Measurements from ENCODE around the gene FAM240A. TPM values are rescaled to one million over a fixed set of nuclear protein-coding genes. Genes with fewer than 3 reads are reported as not detected.

The FAM240A gene
- total RNA-seq (not detected), total RNA-seq (0 to 0.08 (median 0) reads per million in 172 experiments)
- polyA plus RNA-seq (2013, experiment 1 of 2): not detected
- not detected for polyA plus RNA-seq (2013, experiment 2 of 2)

DNA sequence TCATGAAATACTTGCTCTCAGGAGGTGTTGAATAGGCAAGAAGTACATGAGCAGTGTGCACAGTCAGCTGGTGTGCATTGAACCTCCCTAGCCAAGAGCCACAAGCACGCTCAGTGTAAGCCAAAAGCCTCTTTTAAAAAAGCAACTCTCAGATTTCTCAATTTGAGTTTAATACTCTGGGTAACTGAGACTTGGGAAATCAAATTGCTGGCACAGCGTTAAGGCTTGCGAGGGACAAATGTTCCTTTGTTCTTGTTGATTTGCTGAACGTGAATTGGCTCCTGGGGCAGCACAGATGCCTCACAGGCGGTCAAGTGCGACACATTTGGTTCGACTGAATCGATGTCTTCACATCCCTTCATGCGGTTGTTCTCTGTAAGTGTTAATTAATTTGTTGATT lies at the start of gene FAM240A:
Gene FAM240A (plus strand): TSS at position 202 of the 400 bp plus-strand sequence. CDS start 159 bp downstream, at position 361.
- no peaks in the 10 kb centered on the region for H3K9me3 ChIP-seq (ENCODE audit: control insufficient read depth in 1 of 2, insufficient read depth in 1 of 2, low read length in 2 of 2)
- TF ChIP-seq, protein P1, sequence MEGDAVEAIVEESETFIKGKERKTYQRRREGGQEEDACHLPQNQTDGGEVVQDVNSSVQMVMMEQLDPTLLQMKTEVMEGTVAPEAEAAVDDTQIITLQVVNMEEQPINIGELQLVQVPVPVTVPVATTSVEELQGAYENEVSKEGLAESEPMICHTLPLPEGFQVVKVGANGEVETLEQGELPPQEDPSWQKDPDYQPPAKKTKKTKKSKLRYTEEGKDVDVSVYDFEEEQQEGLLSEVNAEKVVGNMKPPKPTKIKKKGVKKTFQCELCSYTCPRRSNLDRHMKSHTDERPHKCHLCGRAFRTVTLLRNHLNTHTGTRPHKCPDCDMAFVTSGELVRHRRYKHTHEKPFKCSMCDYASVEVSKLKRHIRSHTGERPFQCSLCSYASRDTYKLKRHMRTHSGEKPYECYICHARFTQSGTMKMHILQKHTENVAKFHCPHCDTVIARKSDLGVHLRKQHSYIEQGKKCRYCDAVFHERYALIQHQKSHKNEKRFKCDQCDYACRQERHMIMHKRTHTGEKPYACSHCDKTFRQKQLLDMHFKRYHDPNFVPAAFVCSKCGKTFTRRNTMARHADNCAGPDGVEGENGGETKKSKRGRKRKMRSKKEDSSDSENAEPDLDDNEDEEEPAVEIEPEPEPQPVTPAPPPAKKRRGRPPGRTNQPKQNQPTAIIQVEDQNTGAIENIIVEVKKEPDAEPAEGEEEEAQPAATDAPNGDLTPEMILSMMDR (IDR thresholded peaks at IDR 0.05): no peak
- no peak within 1 kb of the TSS for H3K27ac Mint-ChIP-seq
- ATAC-seq (ENCODE audit: poor library complexity): no peak
- H3K36me3 Mint-ChIP-seq (ENCODE audit: low read depth): no peaks in the 10 kb centered on the region
- no peaks in the 10 kb centered on the region for H3K4me1 Mint-ChIP-seq (ENCODE audit: low read depth)
- POLR2A ChIA-PET: no interaction called here
- no peaks in the 10 kb centered on the region for H3K27me3 Mint-ChIP-seq
- H3K4me1 ChIP-seq (ENCODE audit: insufficient read depth, low read length): no peaks in the 10 kb centered on the region
- no peak for DNase-seq
- H3K27ac ChIP-seq (ENCODE audit: low read depth in 1 of 2, low read length in 2 of 2): no peak within 1 kb of the TSS
- H3K9me3 Mint-ChIP-seq: no peaks in the 10 kb centered on the region
- no peak within 1 kb of the TSS for H3K4me3 Mint-ChIP-seq
- peaks cover 3 to 4% of the 10 kb centered on the region in 2 experiments for H3K27me3 ChIP-seq (ENCODE audit: control insufficient read depth in 1 of 2, insufficient read depth in 2 of 2, low read length in 2 of 2)
- intact Hi-C loops (cut with DNase I, micrococcal nuclease): no loop called here
- CTCF ChIA-PET: no interaction called here
- H3K36me3 ChIP-seq (ENCODE audit: insufficient read depth, low read length): no peaks in the 10 kb centered on the region
- H3K4me3 ChIP-seq (ENCODE audit: low read length): no peak within 1 kb of the TSS

DNA sequence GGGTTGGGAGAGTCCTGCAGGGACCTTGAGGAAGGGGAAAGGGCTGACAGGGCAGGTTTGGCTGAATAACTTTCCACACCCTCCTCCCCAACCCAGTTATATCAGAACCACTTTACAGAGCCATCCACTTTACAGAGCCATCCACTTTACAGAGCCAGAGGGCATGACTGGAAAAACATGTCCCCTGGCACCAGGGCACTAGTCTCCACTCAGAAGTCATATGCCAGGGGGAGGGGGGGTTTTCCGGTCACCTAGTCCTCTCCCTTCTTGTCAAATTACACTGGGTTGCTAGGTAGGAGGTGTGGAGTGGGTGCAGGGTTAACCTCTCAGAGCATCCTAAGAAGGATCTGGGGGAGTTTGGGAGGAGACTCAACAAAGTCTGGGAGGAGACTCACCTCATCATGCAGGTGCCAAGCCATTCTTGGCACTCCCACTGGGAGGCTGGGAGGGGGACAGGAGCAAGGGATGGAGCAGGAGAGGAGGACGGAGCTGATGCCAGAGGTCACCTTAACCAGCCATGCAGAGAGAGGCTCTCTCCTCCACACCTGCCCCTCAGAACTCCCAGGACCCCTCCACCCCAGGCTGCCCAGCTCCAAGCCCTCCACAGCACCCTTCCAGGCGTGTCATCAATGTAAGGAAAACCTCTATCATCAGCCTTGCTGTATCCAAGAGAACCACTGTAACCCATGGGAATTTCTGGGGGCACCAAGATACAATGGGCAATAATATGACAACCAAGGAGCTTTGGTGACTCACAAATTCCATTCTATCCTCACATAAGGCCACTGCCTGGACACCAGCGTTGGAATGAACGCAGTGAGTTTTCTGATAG lies 47.9 kb upstream of the FAM240A start:
- TF ChIP-seq, protein P1 (IDR thresholded peaks at IDR 0.05): no peak
- POLR2A ChIA-PET: interaction anchor here (1.1 to 1.3 kb wide), 2 partner anchors 22 to 26 kb away, joined by 3 to 5 read pairs; no protein-coding TSS in a partner anchor
- H3K4me3 Mint-ChIP-seq: peak overlapping the region; percentile 63
- Histone ChIP-seq H3K4me3 (ENCODE audit: low read length) (no peak overlapping the region), H3K27ac (ENCODE audit: low read depth in 1 of 2, low read length in 2 of 2) (no peak overlapping the region), H3K27me3 (ENCODE audit: control insufficient read depth in 1 of 2, insufficient read depth in 2 of 2, low read length in 2 of 2) (peaks cover 8 to 20% of the 10 kb centered on the region in 2 experiments), H3K9me3 (ENCODE audit: control insufficient read depth in 1 of 2, insufficient read depth in 1 of 2, low read length in 2 of 2) (peaks cover 0 to 3% of the 10 kb centered on the region in 2 experiments), H3K4me1 (ENCODE audit: insufficient read depth, low read length) (peaks cover 15% of the 10 kb centered on the region), H3K36me3 (ENCODE audit: insufficient read depth, low read length) (no peaks in the 10 kb centered on the region)
- H3K27me3 Mint-ChIP-seq: peaks cover 23% of the 10 kb centered on the region
- H3K27ac Mint-ChIP-seq: no peak overlapping the region
- H3K9me3 Mint-ChIP-seq: no peaks in the 10 kb centered on the region
- intact Hi-C loops (cut with DNase I, micrococcal nuclease): loop anchor here in 1 of 2 experiments (5.0 kb wide), 1 partner anchor 68 kb away; no protein-coding TSS in a partner anchor
- CTCF ChIA-PET: interaction anchor here (1.5 kb wide), 1 partner anchor 75 kb away, joined by 11 read pairs; no protein-coding TSS in a partner anchor
- H3K36me3 Mint-ChIP-seq (ENCODE audit: low read depth): no peaks in the 10 kb centered on the region
- ATAC-seq (ENCODE audit: poor library complexity): no peak
- peaks cover 15% of the 10 kb centered on the region for H3K4me1 Mint-ChIP-seq (ENCODE audit: low read depth)
- no peak for DNase-seq

DNA sequence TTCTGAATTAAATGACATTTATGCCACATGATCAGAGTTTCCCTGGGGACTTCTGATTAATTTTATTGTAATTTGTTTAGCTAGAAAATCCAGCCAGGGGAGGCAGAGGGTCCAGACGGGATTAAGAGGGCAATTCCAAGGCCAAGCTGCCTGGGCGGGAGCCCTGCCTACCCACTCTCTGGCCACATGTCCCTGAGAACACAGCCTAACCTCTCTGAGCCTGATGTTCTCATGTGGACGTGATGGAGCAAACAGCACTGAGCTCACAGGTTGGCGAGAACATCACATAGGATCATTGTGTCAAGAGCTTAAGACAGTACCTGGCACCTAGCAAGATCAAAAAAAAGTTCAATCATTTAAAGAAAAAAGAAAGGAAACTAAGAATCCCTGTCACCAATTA lies 47.2 kb upstream of the FAM240A start:
- H3K9me3 ChIP-seq (ENCODE audit: control insufficient read depth in 1 of 2, insufficient read depth in 1 of 2, low read length in 2 of 2): peaks cover 0 to 3% of the 10 kb centered on the region in 2 experiments
- POLR2A ChIA-PET: interaction anchor here (1.1 to 1.3 kb wide), 2 partner anchors 22 to 26 kb away, joined by 3 to 5 read pairs; no protein-coding TSS in a partner anchor
- Mint-ChIP-seq H3K27ac (peak overlapping the region; percentile 15), H3K9me3 (no peaks in the 10 kb centered on the region), H3K4me3 (peak overlapping the region; percentile 88), H3K36me3 (ENCODE audit: low read depth) (no peaks in the 10 kb centered on the region), H3K4me1 (ENCODE audit: low read depth) (peaks cover 15% of the 10 kb centered on the region), H3K27me3 (peaks cover 23% of the 10 kb centered on the region)
- no peak overlapping the region for H3K27ac ChIP-seq (ENCODE audit: low read depth in 1 of 2, low read length in 2 of 2)
- intact Hi-C loops (cut with DNase I, micrococcal nuclease): no loop called here
- DNase-seq (no peak), ATAC-seq (ENCODE audit: poor library complexity) (no peak)
- CTCF ChIA-PET: interaction anchor here (1.5 kb wide), 1 partner anchor 76 kb away, joined by 11 read pairs; no protein-coding TSS in a partner anchor
- H3K4me3 ChIP-seq (ENCODE audit: low read length): peak overlapping the region; percentile 52
- no peaks in the 10 kb centered on the region for H3K36me3 ChIP-seq (ENCODE audit: insufficient read depth, low read length)
- peaks cover 15% of the 10 kb centered on the region for H3K4me1 ChIP-seq (ENCODE audit: insufficient read depth, low read length)
- H3K27me3 ChIP-seq (ENCODE audit: control insufficient read depth in 1 of 2, insufficient read depth in 2 of 2, low read length in 2 of 2): peaks cover 8 to 20% of the 10 kb centered on the region in 2 experiments
- TF ChIP-seq, protein P1 (IDR thresholded peaks at IDR 0.05): no peak
